ENCODE measurements around the gene TMCC3.
A peak's percentile ranks its signal among the peaks of the same experiment; 100 is the strongest.
"Not testable (repeated sequence)": the region's sequence is repeated elsewhere in the genome, so short reads cannot be mapped to it uniquely, and the experiment has no call there.

The TMCC3 gene, protein sequence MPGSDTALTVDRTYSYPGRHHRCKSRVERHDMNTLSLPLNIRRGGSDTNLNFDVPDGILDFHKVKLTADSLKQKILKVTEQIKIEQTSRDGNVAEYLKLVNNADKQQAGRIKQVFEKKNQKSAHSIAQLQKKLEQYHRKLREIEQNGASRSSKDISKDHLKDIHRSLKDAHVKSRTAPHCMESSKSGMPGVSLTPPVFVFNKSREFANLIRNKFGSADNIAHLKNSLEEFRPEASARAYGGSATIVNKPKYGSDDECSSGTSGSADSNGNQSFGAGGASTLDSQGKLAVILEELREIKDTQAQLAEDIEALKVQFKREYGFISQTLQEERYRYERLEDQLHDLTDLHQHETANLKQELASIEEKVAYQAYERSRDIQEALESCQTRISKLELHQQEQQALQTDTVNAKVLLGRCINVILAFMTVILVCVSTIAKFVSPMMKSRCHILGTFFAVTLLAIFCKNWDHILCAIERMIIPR

DNA sequence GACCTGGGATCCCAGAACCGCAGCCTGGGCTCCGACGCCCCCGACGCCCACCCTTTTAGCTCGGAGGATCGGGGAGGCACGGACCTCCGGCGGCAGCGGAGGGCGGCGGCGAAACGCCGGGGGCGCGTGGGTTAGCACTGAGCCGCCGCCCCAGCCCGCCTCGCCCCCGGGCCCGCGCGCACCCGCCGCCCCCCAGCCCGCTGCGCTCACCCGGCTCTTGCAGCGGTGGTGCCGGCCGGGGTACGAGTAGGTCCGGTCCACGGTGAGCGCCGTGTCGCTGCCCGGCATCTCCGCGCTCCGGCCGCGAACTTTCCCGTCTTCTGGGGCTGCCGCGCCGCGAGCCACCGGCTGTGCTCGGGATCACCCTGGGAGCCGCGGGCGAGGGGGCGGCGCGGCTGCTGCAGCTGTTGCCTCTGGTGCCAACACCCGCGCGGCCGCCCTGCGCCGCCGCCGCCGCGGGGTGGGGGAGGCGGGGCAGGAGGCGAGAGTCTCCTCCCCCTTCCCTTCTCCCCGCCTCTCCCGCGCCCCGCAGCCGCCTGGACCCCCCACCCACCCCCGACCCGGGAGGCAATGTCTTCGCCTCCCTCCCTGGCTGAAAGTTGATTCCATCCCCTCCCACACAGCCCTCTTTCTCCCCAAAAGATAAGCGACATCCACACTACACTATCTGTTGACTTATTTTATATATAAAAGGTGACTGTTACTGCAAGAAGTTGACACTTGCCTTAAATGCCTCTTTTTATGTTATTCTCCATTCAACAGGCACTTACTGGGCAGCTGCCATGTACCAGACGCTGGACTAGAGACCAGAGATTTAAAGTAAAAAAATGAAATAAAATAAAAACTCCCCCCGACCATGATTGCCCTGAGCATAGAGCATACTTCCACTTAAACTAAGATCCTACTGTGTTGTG is at the start of gene TMCC3:
TMCC3 (minus strand) TSS at position 415 of the 914 bp plus-strand sequence; CDS start at position 288, 127 bp downstream.
- peak; percentile 71 for DNase-seq (ENCODE audit: low spot score)

DNA sequence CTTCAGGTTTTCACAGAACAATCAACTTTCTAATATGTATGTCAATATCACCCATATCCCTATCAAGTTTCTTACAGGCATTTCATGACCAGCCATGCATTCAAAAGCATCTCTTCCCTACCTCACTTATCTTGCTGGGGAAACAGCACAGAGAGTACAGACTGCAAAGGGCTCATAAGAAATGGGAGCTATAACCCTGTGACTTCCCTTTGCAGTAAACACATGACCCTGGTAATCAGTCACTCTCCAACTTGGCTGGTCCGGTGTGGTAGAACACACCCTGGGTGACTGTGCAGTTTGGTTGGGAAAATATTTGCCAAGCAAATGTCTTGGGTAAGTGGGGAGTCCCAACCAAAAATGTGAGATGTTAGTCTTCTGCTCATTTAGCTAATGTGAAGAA is 49.4 kb upstream of the TMCC3 start:
- DNase-seq (ENCODE audit: low spot score): no peak

DNA sequence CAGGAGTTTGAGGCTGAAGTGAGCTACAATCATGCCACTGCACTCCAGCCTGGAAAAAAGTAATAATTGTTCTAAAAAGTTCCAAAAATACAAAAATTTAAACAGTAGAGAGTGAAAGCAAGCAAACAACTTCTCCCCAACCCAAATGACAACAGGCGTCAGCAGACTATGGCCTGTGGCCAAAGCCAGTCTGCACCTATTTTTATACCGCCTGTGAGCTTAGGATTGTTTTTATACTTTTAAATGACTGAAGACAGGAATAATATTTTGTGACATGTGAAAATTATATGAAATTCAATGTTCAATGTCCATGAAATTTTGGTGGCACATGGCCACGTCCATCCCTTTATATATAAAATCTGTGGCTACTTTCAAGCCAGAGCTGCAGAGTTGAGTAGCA is 48.2 kb upstream of the TMCC3 start:
- DNase-seq (ENCODE audit: low spot score): no peak

DNA sequence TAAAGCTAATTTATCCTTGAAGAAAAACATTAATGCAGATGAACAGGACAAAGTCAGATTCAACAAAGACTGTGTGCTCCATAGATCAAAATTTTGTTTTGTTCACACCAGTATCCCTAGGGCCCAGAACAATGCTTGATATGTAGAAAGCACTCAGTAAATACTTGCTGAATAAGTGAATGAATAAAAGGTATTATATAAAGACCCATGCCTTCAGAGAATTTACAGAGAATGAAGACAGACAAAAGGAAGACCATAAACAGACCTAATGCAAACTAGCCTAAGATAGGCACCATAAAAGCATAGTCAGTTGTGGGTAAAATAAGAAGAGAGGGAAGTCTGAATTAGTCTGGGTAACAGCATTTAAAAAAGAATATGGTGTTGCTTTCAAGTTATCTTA is 47.3 kb upstream of the TMCC3 start:
- no peak for DNase-seq (ENCODE audit: low spot score)

DNA sequence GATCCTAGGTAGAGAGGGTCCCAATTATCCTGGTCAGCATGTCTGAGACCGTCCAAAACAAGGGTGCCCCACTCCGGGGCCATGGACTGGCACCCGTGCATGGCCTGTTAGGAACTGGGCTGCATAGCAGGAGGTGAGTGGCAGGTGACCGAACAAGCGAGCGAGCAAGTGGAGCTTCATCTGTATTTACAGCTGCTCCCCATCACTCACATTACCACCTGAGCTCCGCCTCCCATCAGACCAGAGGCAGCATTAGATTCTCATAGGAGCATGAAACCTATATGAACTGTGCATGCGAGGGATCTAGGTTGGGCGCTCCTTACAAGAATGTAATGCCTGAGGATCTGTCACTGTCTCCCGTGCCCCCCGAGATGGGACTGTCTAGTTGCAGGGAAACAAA is 44.4 kb upstream of the TMCC3 start:
- DNase-seq (ENCODE audit: low spot score): no peak

DNA sequence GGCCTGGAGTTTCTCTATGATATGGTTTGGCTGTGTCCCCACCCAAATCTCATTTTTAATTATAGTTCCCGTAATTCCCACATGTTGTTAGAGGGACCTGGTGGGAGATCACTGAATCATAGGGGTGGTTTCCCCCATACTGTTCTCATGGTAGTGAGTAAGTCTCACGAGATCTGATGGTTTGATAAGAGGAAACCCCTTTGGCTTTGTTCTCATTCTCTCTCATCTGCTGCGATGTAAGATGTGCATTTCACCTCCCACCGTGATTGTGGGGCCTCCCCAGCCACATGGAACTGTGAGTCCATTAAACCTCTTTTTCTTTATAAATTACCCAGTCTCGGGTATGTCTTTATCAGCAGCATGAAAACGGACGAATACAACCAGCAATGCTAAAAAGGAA is 42.5 kb upstream of the TMCC3 start:
- DNase-seq (ENCODE audit: low spot score): not testable (repeated sequence)

DNA sequence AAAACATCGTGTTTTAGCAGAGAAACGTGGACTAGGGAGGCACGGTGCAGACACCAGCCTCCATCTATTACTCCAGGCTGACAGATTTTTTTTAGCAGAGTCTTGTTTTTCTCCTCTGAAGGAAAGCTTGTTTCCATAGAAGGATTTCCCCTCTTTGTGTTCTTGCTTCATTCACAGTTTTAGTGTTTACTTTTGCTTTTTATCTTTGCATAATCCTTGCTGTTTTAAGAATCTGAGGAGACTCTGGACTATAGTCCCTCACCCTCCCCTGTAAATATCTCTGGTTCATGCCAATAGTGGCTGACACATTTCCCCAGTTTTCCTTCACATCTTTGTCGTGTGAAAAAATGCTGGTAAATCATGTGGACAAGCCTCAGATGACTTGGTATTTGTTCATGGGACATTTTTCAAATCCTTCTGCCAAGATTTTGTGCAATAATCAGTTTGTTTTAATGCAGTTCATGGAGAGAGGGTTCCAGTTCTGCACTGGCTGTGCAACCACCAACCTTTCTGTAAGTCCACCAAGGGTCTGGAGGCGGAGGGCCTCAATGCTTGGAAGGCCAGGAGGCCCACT is 39.9 kb upstream of the TMCC3 start:
- DNase-seq (ENCODE audit: low spot score): no peak

DNA sequence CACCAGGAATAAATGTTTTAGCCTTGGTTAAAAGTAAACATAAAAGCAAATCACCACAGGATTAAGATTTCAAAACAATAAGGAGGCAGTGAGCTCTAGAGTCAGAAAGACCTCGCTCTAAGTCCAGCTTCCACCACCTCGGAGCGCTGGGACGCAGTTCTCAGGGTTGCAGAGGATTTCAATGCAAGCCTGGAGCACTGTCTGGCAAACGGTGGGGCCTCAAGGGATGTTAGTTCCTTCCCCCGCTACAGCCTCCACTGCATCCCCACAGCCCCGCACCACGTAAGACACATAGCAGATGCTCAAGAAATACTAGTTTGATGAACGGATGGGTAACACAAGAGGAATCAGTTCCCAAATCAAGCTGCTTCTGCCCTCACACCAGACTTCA is 39.3 kb upstream of the TMCC3 start:
- DNase-seq (ENCODE audit: low spot score): no peak

DNA sequence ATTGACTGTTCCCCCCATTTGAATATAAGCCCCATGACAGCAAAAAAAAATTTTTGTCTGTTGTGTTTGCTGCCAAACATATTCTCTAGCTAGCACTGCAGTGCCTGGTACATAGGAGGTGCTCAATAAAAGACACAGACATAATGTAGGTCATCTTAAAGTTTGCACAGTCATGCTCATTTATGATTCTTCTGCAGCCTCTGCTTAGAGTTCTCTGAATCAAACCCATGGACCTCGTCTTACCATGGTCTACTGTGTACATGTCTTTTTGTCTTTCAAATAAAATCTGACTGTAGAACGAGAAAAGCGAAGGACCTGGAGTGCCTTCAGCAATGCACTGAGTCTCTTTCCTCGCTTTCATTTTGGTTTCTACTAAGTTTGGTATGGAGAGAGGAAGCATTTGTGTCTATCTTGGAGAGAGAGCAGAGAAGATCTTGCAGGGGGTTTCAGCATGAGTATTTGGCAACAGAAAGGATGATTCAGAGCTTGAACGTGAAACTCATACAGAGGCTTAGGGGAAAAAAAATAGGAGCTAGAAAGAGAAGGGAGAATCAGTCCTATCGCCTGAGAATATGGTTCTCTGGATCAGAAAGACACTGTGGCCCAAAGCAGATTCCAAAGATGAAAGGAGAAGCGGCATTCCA is 38.8 kb upstream of the TMCC3 start:
- DNase-seq (ENCODE audit: low spot score): no peak

DNA sequence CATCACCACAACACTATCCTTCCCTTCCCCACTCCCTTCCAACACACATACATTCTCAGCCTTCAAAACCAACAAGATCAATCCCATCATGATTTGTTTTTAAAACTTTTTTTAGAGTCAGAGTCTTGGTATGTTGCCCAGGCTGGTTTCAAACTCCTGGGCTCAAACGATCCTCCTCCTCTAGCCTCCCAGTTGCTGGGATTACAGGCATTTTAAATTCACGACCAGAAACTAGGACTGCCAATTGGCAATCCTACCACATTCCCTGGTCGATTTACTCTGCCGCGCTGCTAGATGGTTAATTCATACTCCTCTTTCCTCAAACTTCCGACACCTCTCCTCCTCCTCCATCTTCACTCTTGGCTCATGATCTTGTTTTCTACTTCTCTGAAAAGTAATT is 37.5 kb upstream of the TMCC3 start:
- no peak for DNase-seq (ENCODE audit: low spot score)

DNA sequence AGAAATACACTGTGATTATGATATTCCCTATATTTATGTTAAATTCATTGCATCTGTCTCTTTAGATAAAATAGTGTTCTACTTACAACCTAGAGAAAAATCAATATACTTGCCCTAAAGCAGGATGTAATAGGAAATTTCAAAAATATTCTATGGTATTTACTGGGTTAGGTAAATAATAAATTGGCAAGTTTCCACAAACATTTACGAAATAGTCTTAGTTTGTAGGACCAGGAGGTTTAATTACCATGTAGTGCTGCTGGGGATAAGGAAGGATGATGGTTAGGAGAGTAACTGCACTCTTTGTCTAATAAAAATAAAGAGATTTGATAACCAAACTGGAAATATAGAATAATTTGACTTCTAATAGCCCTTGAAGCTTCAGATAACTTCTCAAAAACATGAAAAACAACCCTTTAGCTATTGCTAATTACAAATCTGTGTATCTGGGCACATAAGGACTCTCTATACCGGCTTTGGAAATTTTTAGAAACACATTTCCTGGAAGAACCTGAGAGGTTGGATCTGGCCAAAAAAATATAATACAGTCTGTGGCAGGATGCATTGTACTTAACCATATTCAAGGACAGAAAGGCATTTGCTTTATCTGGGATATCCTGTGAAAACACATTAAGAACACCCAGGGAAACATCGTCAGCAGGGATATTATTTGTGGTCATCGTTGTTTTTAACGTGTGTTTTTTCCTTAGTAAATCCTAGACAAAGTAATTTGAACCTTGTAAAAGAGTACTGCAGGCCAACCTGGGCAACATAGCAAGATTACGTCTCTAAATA is 36.7 kb upstream of the TMCC3 start:
- no peak for DNase-seq (ENCODE audit: low spot score)

DNA sequence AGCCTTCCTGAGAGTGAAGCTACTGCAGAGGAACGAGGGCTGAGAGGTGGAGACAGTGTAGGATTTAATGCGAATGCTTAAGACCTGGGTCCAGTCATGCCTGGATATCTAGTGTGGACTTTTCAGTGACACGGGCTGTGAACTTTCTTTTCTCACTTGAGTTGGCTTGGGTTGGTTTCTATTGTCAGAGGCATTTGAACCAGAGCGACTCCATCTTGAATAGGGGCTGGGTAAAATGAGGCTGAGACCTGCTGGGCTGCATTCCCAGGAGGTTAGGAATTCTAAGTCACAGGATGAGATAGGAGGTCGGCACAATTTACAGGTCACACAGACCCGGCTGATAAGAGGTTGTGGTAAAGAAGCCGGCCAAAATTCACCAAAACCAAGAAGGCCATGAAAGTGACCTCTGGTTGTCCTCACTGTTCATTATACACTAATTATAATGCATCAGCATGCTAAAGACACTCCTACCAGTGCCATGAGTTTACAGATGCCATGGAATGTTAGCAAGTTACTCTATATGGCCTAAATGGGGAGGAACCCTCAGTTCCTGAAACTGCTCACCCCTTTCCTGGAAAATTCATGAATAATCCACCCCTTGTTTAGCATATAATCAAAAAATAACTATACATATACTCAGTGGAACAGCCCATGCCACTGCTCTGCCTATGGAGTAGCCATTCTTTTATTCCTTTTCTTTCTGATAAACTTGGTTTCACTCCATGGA is 34.2 kb upstream of the TMCC3 start:
- no peak for DNase-seq (ENCODE audit: low spot score)

DNA sequence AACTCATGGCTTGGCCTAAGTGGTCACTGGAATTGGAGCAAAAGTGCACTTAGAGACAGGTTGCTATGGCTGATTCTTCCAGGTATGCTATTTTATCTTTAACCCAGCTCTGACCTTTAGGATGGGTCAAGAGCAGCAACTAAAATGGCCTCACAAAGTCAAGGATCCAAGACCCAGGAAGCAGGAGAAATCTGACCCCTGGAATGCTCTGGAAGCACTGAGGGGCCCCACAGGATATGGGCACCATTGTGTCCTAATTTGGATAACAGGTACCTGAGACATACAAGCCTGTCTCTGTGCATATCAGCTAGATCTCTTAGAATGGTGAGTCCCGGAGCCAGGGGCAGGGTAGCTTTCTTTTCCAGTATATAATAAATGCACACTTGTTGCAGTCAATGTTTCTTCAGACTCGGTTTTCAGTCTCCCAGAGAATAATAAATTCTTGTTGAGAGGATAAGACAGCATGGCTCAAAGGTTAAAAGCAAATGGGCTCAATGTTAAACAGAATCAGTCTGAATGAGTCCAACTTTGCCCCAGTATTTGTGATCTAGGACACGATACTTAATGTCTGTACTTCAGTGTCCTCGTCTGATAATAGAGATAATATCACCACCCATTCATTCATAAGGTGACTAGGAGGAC is 29.3 kb upstream of the TMCC3 start:
- no peak for DNase-seq (ENCODE audit: low spot score)

DNA sequence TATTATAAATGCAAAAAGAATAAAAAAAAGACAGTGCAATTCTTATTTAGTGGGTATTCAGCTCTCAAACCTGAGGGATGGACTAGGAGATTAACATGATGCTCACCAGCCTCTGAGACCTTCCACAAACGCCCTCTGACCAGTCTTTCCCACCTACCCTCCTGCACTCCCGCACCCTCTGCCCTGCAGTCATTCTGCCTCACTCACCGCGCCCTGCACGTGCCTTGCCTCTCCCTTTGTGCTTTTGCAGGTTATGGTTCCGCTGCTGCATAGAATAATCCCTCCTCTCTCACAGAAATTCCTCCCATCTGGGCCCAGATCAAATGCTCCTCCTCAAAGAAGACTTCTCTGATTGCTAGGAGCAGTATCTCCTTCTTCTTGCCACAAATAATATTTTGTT is 28.5 kb upstream of the TMCC3 start:
- DNase-seq (ENCODE audit: low spot score): no peak

DNA sequence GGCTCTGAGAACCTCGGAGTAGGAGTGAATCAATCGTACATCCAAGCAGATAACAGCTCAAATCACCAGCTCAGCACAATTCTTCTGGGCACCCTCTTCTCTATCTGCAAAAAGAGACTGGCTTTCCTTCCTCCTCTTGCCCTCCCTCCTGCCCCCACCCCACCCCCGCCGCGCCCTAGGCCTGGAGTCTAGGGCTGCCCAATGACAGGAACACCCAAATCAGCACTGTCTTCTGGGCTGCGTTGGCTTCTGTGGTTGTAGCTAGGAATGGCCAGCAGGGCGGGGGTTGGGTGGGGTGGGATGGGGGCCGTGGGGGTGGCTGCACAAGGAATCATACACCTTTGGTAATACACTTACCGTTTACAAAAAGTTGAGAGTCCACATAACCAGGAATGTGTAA is 28.0 kb upstream of the TMCC3 start:
- DNase-seq (ENCODE audit: low spot score): no peak

DNA sequence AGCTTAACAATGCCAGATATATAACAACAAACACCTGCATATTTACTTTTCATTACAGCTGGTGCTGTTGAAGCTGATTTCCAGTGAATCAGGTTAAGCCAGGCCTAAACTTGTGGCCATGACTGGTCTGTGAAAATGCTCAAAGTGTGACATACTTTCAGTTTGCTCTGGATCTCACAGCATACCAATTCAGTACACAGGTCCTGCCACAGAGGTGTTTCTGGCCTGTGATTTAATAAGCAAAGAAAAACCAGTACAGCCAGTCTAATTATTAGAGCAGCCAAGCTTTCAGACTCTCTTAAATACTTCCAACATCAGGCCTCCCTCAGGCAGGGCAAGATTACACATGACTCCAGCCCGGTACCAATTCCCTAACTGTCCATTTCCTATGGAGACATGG is 27.4 kb upstream of the TMCC3 start:
- DNase-seq (ENCODE audit: low spot score): no peak

DNA sequence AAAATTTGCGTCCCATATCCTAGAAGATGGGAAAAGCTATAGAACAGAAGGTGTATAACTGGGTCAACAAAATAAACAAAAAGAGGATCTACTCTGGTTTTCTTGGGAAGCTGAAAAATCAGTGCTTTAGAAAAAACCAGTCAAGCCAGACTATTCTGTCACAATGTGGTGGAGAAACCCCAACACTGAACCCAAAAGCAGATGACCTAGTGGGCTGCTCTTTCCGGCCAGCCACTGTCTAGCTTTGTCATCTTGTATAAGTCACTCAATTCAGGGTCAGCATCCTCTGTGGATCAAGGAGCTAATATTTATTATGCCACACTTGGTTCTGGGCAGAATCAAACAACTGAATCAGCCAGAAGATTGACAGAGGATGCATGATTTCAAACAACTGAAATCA is 26.6 kb upstream of the TMCC3 start:
- DNase-seq (ENCODE audit: low spot score): no peak

DNA sequence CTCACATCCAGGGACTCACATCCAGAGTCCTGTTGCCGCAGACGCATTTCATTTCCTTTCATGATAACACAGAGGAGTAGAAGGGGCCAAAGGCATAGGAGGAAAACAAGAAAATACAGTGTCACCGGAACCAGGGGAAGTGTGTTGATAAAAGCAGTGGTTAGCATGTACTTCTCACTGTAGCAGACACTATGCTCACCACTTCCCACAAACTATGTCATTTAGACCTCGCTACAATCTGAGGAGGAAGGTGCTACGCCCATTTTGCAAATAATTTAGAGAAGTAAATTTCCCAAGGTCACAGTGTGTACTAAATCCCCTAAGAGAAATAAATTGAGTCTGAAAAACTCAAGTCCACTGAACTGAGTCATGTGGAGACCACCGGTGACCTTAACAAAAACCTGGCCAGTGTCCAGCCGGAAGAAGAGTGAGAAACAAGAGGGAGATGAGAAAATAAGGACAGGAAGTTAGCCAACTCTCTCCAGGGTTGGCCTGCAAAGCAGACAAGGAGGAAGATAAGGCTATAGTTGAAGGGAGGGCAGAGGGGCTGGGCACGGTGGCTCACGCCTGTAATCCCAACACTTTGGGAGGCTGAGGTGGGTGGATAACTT is 25.8 kb upstream of the TMCC3 start:
- no peak for DNase-seq (ENCODE audit: low spot score)

DNA sequence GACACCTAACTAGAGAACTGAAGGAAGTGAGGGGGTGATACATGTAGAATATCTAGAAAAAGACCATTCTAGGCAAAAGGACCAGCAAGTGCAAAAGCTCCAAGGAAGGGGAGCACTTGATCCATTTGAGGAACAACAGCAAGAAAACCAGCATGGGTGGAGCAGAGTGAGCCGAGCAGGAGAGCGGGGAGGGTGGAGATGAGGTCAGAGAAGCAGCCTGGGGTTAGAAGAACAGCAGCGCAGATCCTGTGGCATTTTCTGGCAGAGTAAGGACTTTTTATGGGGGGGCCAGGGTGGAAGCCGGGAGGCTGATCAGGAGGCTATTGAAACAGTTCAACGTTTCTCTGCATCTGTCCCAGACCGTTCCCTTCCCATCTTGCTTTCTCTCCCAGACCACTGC is 24.5 kb upstream of the TMCC3 start:
- no peak for DNase-seq (ENCODE audit: low spot score)

DNA sequence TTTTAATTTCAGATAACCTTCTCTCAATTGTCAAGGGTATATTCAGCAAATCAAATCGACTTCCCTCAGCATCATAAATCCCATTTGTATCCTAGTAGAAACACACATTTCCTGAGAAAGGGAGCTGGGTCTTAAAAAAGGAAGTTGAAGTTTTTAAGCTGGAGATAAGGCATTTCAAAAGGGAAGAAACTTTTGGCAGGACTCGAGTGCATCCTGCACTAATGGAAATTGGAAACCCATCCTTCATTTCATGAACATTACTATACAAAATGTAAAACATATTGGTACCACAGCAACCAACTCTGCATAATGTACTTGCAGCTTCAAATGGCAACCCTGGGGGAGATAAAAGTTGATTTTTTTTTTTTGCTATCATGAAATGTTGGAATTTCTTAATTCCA is 23.7 kb upstream of the TMCC3 start:
- no peak for DNase-seq (ENCODE audit: low spot score)
